ENCODE data around the gene NUP133.
"Not testable (repeated sequence)": the region's sequence is repeated elsewhere in the genome, so short reads cannot be mapped to it uniquely, and the experiment has no call there.

The NUP133 gene

DNA sequence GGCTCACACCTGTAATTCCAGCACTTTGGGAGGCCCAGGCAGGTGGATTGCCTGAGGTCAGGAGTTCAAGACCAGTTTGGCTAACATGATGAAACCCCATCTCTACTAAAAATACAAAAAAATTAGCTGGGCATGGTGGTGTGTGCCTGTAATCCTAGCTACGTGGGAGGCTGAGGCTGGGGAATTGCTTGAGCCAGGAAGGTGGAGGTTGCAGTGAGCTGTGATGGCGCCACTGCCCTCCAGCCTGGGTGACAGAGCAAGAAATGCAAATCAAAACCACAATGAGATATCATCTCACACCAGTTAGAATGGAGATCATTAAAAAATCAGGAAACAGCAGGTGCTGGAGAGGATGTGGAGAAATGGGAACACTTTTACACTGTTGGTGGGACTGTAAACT is 3.1 kb upstream of the NUP133 start:
- DNase-seq (ENCODE audit: insufficient read length, low spot score); FAIRE-seq: not testable (repeated sequence)

- DNase-seq (ENCODE audit: insufficient read length, low spot score) (no peak), FAIRE-seq (no peak)
These were observed 1.4 kb upstream of the NUP133 start for GRCh38 chr1:229509576-229509975.

GRCh38 chr1:229508823-229509337 is 739 bp upstream of the NUP133 start:
- FAIRE-seq = no peak
- DNase-seq (ENCODE audit: insufficient read length, low spot score) = no peak

- FAIRE-seq = no peak
These were observed 639 bp downstream of the NUP133 start for GRCh38 chr1:229507502-229507901.

GRCh38 chr1:229506633-229507032 is 1.5 kb downstream of the NUP133 start:
- FAIRE-seq = no peak
- no peak for DNase-seq (ENCODE audit: insufficient read length, low spot score)

More at GRCh38 chr1:229507502-229507901, 639 bp downstream of the NUP133 start:
- peak; percentile 5 for DNase-seq (ENCODE audit: insufficient read length, low spot score)

GRCh38 chr1:229495782-229496181 is 12.4 kb downstream of the NUP133 start:
- no peak for FAIRE-seq
- no peak for DNase-seq (ENCODE audit: insufficient read length, low spot score)

GRCh38 chr1:229487181-229487580 is 21.0 kb downstream of the NUP133 start:
- no peak for DNase-seq (ENCODE audit: insufficient read length, low spot score)
- FAIRE-seq = no peak

DNA sequence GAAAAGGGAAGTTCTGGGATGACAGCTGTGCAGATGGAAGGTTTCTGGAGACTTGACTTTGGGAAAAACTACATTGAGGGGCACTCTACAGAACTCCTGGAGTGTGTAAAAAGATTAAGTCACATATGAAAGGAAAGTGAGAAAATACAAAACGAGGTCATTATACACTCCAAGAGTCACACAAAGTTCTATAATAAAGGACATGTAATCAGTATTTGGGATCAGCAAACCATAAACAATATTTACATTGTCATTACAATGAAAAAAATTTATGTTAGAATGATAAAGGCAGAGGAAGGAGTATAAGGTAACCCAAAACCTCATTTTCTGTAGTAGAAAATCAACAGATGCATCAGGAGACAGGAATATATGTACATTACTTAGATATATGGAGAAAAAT is 22.8 kb downstream of the NUP133 start:
- DNase-seq (ENCODE audit: insufficient read length, low spot score) (no peak), FAIRE-seq (no peak)

DNA sequence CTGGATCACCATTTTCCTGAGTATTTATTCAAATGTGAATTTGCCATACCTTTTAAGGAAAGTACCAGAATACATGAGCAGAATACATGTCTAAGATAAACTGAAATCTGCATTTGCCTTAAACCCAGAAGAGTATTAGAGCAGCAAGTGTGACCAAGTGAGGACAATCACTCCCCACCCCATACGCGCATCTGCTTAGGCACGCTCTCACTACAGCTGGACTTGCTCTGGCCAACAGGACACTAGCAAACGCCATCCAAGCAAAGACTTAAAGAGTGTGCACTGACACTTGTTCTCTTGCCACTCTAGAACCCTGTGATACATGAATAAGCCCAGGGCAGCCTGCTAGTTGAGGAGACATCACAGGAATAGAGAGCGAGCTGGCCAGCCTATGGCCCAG is 25.6 kb downstream of the NUP133 start:
- no peak for FAIRE-seq

GRCh38 chr1:229480495-229480894 is 27.6 kb downstream of the NUP133 start:
- DNase-seq (ENCODE audit: insufficient read length, low spot score) (no peak), FAIRE-seq (no peak)

More for the DNA sequence above, 25.6 kb downstream of the NUP133 start:
- DNase-seq (ENCODE audit: insufficient read length, low spot score) = no peak

- FAIRE-seq = no peak
- no peak for DNase-seq (ENCODE audit: insufficient read length, low spot score)
These were observed 28.3 kb downstream of the NUP133 start for GRCh38 chr1:229479660-229480399.

- FAIRE-seq (no peak), DNase-seq (ENCODE audit: insufficient read length, low spot score) (no peak)
These were observed 29.3 kb downstream of the NUP133 start for GRCh38 chr1:229478852-229479251.

DNA sequence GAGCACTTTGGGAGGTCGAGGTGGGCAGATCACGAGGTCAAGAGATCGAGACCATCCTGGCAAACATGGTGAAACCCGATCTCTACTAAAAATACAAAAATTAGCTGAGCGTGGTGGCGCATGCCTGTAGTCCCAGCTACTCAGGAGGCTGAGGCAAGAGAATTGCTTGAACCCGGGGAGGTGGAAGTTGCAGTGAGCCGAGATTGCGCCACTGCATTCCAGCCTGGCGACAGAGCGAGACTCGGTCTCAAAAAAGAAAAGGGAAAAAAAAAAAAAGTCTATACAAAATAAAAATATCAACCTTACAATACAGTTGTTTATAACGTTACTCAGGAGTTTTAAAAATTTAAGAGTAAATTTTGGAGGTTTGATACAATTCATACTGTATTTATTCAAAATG is 32.3 kb downstream of the NUP133 start:
- not testable (repeated sequence) for FAIRE-seq; DNase-seq (ENCODE audit: insufficient read length, low spot score)

DNA sequence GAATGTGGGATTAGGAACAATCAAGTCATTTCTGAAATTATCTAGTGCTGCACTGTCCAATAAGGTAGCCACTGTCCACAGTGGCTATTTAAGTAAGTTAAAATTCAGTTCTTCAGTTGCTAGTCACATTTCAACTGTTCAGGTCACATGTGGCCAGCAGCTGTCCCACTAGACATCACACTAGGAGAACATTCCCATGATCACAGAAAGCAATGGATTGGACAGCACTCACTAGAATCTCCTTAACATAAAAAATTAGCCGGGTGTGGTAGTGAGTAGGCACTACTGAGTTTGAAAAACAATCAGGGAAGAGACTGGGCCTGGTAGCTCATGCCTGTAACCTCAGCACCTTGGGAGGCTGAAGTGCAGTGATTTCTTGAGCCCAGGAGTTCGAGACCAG is 33.6 kb downstream of the NUP133 start:
- FAIRE-seq (no peak), DNase-seq (ENCODE audit: insufficient read length, low spot score) (no peak)

- DNase-seq (ENCODE audit: insufficient read length, low spot score) = no peak
- no peak for FAIRE-seq
These were observed 37.0 kb downstream of the NUP133 start for GRCh38 chr1:229471175-229471574.

GRCh38 chr1:229470406-229471043 is 37.6 kb downstream of the NUP133 start:
- no peak for FAIRE-seq
- DNase-seq (ENCODE audit: insufficient read length, low spot score) = no peak

GRCh38 chr1:229466887-229467286 is 41.3 kb downstream of the NUP133 start:
- no peak for FAIRE-seq
- no peak for DNase-seq (ENCODE audit: insufficient read length, low spot score)

DNA sequence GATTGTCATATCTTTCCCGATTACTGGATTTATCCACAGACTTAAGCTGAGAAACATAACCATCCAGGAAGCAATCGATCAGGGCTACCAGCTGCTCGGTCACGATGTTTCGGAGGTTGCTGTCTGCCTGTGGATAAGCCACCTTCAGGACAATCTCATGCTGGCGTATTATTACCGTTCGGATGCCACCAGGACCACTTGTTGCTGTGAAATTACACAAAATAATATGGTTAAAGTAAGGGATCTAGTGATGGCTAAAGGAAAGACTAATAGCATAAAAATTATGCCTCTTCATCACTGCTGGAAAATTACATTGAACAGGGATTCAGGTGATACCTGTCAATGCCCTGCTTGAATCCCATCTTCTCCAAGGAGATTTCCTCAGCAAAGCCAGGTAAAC is 43.5 kb downstream of the NUP133 start:
- DNase-seq (ENCODE audit: insufficient read length, low spot score) = no peak
- FAIRE-seq = peak; percentile 23

DNA sequence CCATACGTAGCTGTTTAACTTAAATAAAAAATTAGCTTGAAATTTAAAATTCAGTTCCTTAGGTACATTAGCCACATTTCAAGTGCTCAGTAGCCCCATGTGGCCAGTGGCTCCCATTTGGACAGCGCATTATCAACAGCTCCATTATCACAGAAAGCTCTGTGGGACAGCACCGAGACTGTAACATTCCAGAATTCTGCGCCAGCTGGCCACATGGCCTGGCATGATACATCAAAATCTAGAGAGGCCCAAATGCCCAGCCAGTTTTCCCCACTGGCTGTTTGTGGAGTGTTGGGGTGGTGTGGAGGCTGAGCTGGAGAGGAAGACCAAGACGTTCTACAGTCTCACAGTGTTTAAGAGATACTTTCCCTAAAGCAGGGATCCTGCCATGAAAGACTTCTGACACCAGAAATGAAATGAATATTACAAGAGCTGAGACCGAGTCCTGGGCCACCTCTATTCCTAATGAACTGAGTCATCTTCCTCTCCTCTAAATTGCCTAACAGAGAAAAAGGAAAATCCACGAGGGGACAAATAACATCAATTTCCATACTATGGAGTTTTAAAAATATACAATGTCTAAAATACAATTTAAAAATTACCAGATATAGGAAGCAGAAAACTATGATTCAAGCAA is 47.0 kb downstream of the NUP133 start:
- FAIRE-seq (no peak), DNase-seq (ENCODE audit: insufficient read length, low spot score) (no peak)

DNA sequence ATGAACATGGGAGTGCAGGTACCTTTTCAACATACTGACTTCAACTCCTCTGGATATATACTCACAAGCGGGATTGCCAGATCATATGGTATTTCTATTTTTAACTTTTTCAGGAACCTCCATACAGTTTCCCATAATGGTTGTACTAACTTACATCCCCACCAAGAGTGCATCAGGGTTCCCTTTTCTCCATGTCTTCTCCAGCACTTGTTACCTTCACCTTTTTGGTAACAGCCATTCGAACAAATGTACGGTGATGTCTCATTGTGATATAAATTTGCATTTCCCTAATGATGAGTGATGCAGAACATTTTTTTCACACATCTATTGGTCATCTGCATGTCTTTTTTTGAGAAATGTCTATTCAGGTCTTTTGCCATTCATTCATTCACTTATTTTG is 48.3 kb downstream of the NUP133 start:
- FAIRE-seq = no peak
- DNase-seq (ENCODE audit: insufficient read length, low spot score) = no peak

DNA sequence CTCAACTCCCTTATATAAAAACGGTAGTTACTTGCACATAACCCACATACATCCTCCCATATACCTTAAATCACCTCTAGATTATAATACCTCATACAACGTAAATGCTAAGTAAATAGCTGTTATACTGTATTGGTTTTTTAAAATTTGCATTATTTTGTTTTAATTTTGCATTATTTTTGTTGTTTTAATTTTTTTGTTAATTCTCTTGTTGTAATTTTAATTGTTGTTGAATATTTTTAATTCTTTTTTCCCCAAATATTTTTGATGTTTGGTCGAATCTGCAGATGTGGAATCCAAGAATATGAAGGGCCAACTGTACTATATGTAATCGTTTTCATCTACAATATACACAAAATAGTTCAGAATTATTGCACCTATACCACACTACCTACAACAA is 50.7 kb downstream of the NUP133 start:
- FAIRE-seq = no peak

GRCh38 chr1:229456016-229456415 is 52.1 kb downstream of the NUP133 start:
- no peak for DNase-seq (ENCODE audit: insufficient read length, low spot score)
- no peak for FAIRE-seq

More for the DNA sequence above, 50.7 kb downstream of the NUP133 start:
- DNase-seq (ENCODE audit: insufficient read length, low spot score) = no peak
